HUES48 (cell line): ENCODE measurements around the gene C2CD3.
"Not testable (repeated sequence)": the region's sequence is repeated elsewhere in the genome, so short reads cannot be mapped to it uniquely, and the experiment has no call there.

Source experiments
- H3K27ac ChIP-seq: one replicate; pipeline ENCODE4 v1.7.0; 2013; ENCODE audit warnings: low read depth, low read length, inconsistent platforms
- H3K27me3 ChIP-seq: 2 replicates; pipeline ENCODE4 v1.6.1; 2013; ENCODE audit warnings: mild to moderate bottlenecking, low read length; ENCODE audit not compliant: control insufficient read depth, insufficient read depth
- H3K36me3 ChIP-seq: 2 replicates; pipeline ENCODE4 v1.6.1; 2013; ENCODE audit warnings: low read length; ENCODE audit not compliant: control insufficient read depth, insufficient read depth
- H3K4me1 ChIP-seq: 2 replicates; pipeline ENCODE4 v1.6.1; 2013; ENCODE audit warnings: mild to moderate bottlenecking, low read length; ENCODE audit not compliant: control insufficient read depth, insufficient read depth
- H3K4me3 ChIP-seq: 2 replicates; pipeline ENCODE4 v1.5.1; 2013; ENCODE audit warnings: mild to moderate bottlenecking, low read depth, low read length
- H3K9ac ChIP-seq: 2 replicates; pipeline ENCODE4 v1.6.1; 2013; ENCODE audit warnings: mild to moderate bottlenecking, low read depth, low read length, moderate library complexity
- H3K9me3 ChIP-seq: 2 replicates; pipeline ENCODE4 v1.6.1; 2013; ENCODE audit warnings: low read length; ENCODE audit not compliant: control insufficient read depth, insufficient read depth

The C2CD3 gene

GRCh38 chr11:74090701-74091100, 80.1 kb downstream of the C2CD3 start:
- Histone ChIP-seq H3K4me1 (no peaks in the 10 kb centered on the region), H3K36me3 (peaks cover 83% of the 10 kb centered on the region), H3K9ac (no peak overlapping the region), H3K9me3 (no peaks in the 10 kb centered on the region), H3K27ac (no peak overlapping the region), H3K27me3 (no peaks in the 10 kb centered on the region), H3K4me3 (no peak overlapping the region)

GRCh38 chr11:74086242-74086884, 84.4 kb downstream of the C2CD3 start:
- Histone ChIP-seq H3K27ac (no peak overlapping the region), H3K9ac (no peak overlapping the region), H3K9me3 (no peaks in the 10 kb centered on the region), H3K4me1 (no peaks in the 10 kb centered on the region), H3K27me3 (no peaks in the 10 kb centered on the region), H3K4me3 (no peak overlapping the region), H3K36me3 (peaks cover 66% of the 10 kb centered on the region)

- Histone ChIP-seq H3K4me3 (no peak overlapping the region), H3K27ac (no peak overlapping the region), H3K36me3 (peaks cover 64% of the 10 kb centered on the region), H3K4me1 (no peaks in the 10 kb centered on the region), H3K27me3 (no peaks in the 10 kb centered on the region), H3K9ac (no peak overlapping the region), H3K9me3 (no peaks in the 10 kb centered on the region)
Measured at GRCh38 chr11:74085542-74085892, 85.3 kb downstream of the C2CD3 start.

GRCh38 chr11:74084796-74085541, 85.8 kb downstream of the C2CD3 start:
- Histone ChIP-seq H3K27ac (no peak overlapping the region), H3K4me1 (no peaks in the 10 kb centered on the region), H3K9me3 (no peaks in the 10 kb centered on the region), H3K9ac (no peak overlapping the region), H3K27me3 (no peaks in the 10 kb centered on the region), H3K36me3 (peaks cover 59% of the 10 kb centered on the region), H3K4me3 (no peak overlapping the region)

GRCh38 chr11:74083927-74084326, 86.9 kb downstream of the C2CD3 start:
- H3K9me3 ChIP-seq, H3K27me3 ChIP-seq, H3K27ac ChIP-seq, H3K4me1 ChIP-seq, H3K9ac ChIP-seq, H3K4me3 ChIP-seq: not testable (repeated sequence)
- peaks cover 48% of the 10 kb centered on the region for H3K36me3 ChIP-seq

GRCh38 chr11:74081428-74081827, 89.4 kb downstream of the C2CD3 start:
- H3K4me3 ChIP-seq = no peak overlapping the region
- H3K27ac ChIP-seq = no peak overlapping the region
- H3K36me3 ChIP-seq = peaks cover 39% of the 10 kb centered on the region
- H3K9me3 ChIP-seq = no peaks in the 10 kb centered on the region
- H3K4me1 ChIP-seq = no peaks in the 10 kb centered on the region
- H3K27me3 ChIP-seq = no peaks in the 10 kb centered on the region
- H3K9ac ChIP-seq = no peak overlapping the region

- H3K9ac ChIP-seq = no peak overlapping the region
- H3K4me1 ChIP-seq = no peaks in the 10 kb centered on the region
- no peaks in the 10 kb centered on the region for H3K9me3 ChIP-seq
- H3K27me3 ChIP-seq = no peaks in the 10 kb centered on the region
- peaks cover 29% of the 10 kb centered on the region for H3K36me3 ChIP-seq
- H3K4me3 ChIP-seq = no peak overlapping the region
- no peak overlapping the region for H3K27ac ChIP-seq
Measured at GRCh38 chr11:74077193-74077592, 93.6 kb downstream of the C2CD3 start.

GRCh38 chr11:74072721-74073120, 98.1 kb downstream of the C2CD3 start:
- no peak overlapping the region for H3K4me3 ChIP-seq
- peaks cover 39% of the 10 kb centered on the region for H3K36me3 ChIP-seq
- H3K9ac ChIP-seq = no peak overlapping the region
- no peaks in the 10 kb centered on the region for H3K4me1 ChIP-seq
- no peak overlapping the region for H3K27ac ChIP-seq
- no peaks in the 10 kb centered on the region for H3K9me3 ChIP-seq
- H3K27me3 ChIP-seq = no peaks in the 10 kb centered on the region

- no peak overlapping the region for H3K9ac ChIP-seq
- no peak overlapping the region for H3K27ac ChIP-seq
- no peaks in the 10 kb centered on the region for H3K9me3 ChIP-seq
- no peak overlapping the region for H3K4me3 ChIP-seq
- H3K27me3 ChIP-seq = no peaks in the 10 kb centered on the region
- peaks cover 39% of the 10 kb centered on the region for H3K36me3 ChIP-seq
- H3K4me1 ChIP-seq = no peaks in the 10 kb centered on the region
Measured at GRCh38 chr11:74072286-74072685, 98.5 kb downstream of the C2CD3 start.

GRCh38 chr11:74070723-74071492, 99.9 kb downstream of the C2CD3 start:
- no peaks in the 10 kb centered on the region for H3K27me3 ChIP-seq
- no peaks in the 10 kb centered on the region for H3K9me3 ChIP-seq
- H3K27ac ChIP-seq = no peak overlapping the region
- H3K36me3 ChIP-seq = peaks cover 39% of the 10 kb centered on the region
- no peak overlapping the region for H3K9ac ChIP-seq
- no peaks in the 10 kb centered on the region for H3K4me1 ChIP-seq
- no peak overlapping the region for H3K4me3 ChIP-seq
